B cell (primary cell): ENCODE measurements around the gene SRP19.

ENCODE experiments used
- CTCF ChIP-seq: fragments of 200-600 bp; IDR thresholded peaks from one replicate; pipeline ENCODE4 v1.8.0; 2022; ENCODE audit warnings: antibody characterized with exemption, mild to moderate bottlenecking
- EZH2 ChIP-seq: IDR thresholded peaks from 2 replicates; pipeline ENCODE4 v1.6.1; 2012; ENCODE audit warnings: borderline replicate concordance, low read depth, mild to moderate bottlenecking, moderate library complexity, low read length; ENCODE audit not compliant: insufficient read depth, poor library complexity, severe bottlenecking

GRCh38 chr5:112876362-112876761 lies 15.3 kb downstream of the SRP19 start:
- TF ChIP-seq CTCF = no peak
- TF ChIP-seq EZH2 = no peak
